GM23338 (cell line): ENCODE results near the gene UNC5B. TPM values are rescaled to one million over a fixed set of nuclear protein-coding genes. Genes with fewer than 3 reads are reported as not detected.
A peak's percentile ranks its signal among the peaks of the same experiment; 100 is the strongest.

ENCODE experiments used
- ATAC-seq: fragments of 200-7000 bp; cut with Tn5 transposase; 3 replicates; pipeline ENCODE4 v1.9.1; 2020
- DNase-seq: peaks from one replicate; pipeline ENCODE4 v3.0.0-alpha.2; 2015; ENCODE audit warnings: low spot score
- H2AFZ ChIP-seq: fragments of 200-600 bp; sonication (generic); 2 replicates; pipeline ENCODE4 v1.8.0; 2016; ENCODE audit warnings: antibody characterized with exemption, mild to moderate bottlenecking, moderate library complexity
- H3F3A ChIP-seq: fragments of 200-600 bp; sonication (generic); replicated peaks from 2 replicates; pipeline ENCODE4 v1.8.0; 2017; ENCODE audit warnings: antibody characterized with exemption, mixed run types, low read depth
- H3K27ac ChIP-seq: fragments of 200-600 bp; sonication (generic); 2 replicates; pipeline ENCODE4 v1.6.1; 2016; ENCODE audit warnings: low read depth
- H3K27me3 ChIP-seq: fragments of 200-600 bp; sonication (generic); 2 replicates; pipeline ENCODE4 v1.8.0; 2016; ENCODE audit warnings: mild to moderate bottlenecking, mixed run types, moderate library complexity; ENCODE audit not compliant: insufficient read depth
- H3K36me3 ChIP-seq: fragments of 200-600 bp; sonication (generic); 2 replicates; pipeline ENCODE4 v1.8.0; 2016; ENCODE audit warnings: mild to moderate bottlenecking; ENCODE audit not compliant: insufficient read depth
- H3K4me1 ChIP-seq: fragments of 200-600 bp; sonication (generic); 2 replicates; pipeline ENCODE4 v1.8.0; 2016; ENCODE audit warnings: mild to moderate bottlenecking, moderate library complexity; ENCODE audit not compliant: insufficient read depth
- H3K4me2 ChIP-seq: fragments of 200-600 bp; sonication (generic); 2 replicates; pipeline ENCODE4 v1.7.1; 2017; ENCODE audit warnings: mixed run types
- H3K4me3 ChIP-seq: fragments of 200-600 bp; sonication (generic); 2 replicates; pipeline ENCODE4 v1.6.1; 2016; ENCODE audit warnings: mixed run types
- H3K79me2 ChIP-seq: fragments of 200-600 bp; sonication (generic); replicated peaks from 2 replicates; pipeline ENCODE4 v1.8.0; 2017; ENCODE audit warnings: mild to moderate bottlenecking; ENCODE audit not compliant: insufficient read depth
- H3K9me2 ChIP-seq: fragments of 200-600 bp; sonication (generic); 2 replicates; pipeline ENCODE4 v1.8.0; 2017; ENCODE audit not compliant: insufficient read depth
- H4K20me1 ChIP-seq: fragments of 200-600 bp; sonication (generic); replicated peaks from 2 replicates; pipeline ENCODE4 v1.8.0; 2017; ENCODE audit warnings: mild to moderate bottlenecking; ENCODE audit not compliant: insufficient read depth
- H3K27ac Mint-ChIP-seq: 2 replicates; pipeline ENCODE4 v1.8.0; 2020; ENCODE audit warnings: inconsistent platforms, mild to moderate bottlenecking, moderate library complexity, mixed read lengths
- H3K27me3 Mint-ChIP-seq: 3 replicates; pipeline ENCODE4 v1.8.0; 2022; ENCODE audit warnings: low read depth, mild to moderate bottlenecking, moderate library complexity, mixed read lengths, inconsistent platforms; ENCODE audit not compliant: insufficient read depth, poor library complexity
- H3K36me3 Mint-ChIP-seq: 3 replicates; pipeline ENCODE4 v1.8.0; 2021; ENCODE audit warnings: low read depth, mild to moderate bottlenecking, inconsistent platforms, moderate library complexity, mixed read lengths
- H3K4me1 Mint-ChIP-seq: 3 replicates; pipeline ENCODE4 v1.8.0; 2020; ENCODE audit warnings: mild to moderate bottlenecking, inconsistent platforms, mixed read lengths
- H3K4me3 Mint-ChIP-seq: 3 replicates; pipeline ENCODE4 v1.8.0; 2021; ENCODE audit warnings: moderate library complexity, mild to moderate bottlenecking, inconsistent platforms, mixed read lengths
- H3K9me3 Mint-ChIP-seq: 3 replicates; pipeline ENCODE4 v1.8.0; 2020; ENCODE audit warnings: moderate library complexity, mild to moderate bottlenecking, inconsistent platforms, mixed read lengths
- CREB1 ChIP-seq: fragments of 250-450 bp; sonication (Bioruptor Pico); IDR thresholded peaks from 2 replicates; pipeline ENCODE4 v1.5.0; 2020; ENCODE audit warnings: low read depth, mild to moderate bottlenecking, moderate library complexity
- CTCF ChIP-seq, 2 experiments: fragments of 200-600 bp in 1 of 2; sonication (generic) in 1 of 2; conservative IDR thresholded peaks; 2 replicates each; pipeline versions ENCODE4 v1.5.1 to v1.6.1; 2016 to 2017; ENCODE audit warnings: antibody characterized with exemption in 2 of 2, low read depth in 2 of 2, mild to moderate bottlenecking in 2 of 2, moderate library complexity in 1 of 2
- ETS1 ChIP-seq: IDR thresholded peaks from 2 replicates; pipeline ENCODE4 v1.6.1; 2016; ENCODE audit warnings: antibody characterized with exemption
- EZH2phosphoT487 ChIP-seq: fragments of 200-600 bp; sonication (generic); IDR thresholded peaks from one replicate; pipeline ENCODE4 v1.8.1; 2018; ENCODE audit warnings: antibody characterized with exemption; ENCODE audit not compliant: unreplicated experiment
- JUNB ChIP-seq: IDR thresholded peaks from one replicate; pipeline ENCODE4 v1.6.1; 2016; ENCODE audit warnings: antibody characterized with exemption; ENCODE audit not compliant: unreplicated experiment
- NANOG ChIP-seq: IDR thresholded peaks from 2 replicates; pipeline ENCODE4 v1.6.1; 2016; ENCODE audit warnings: antibody characterized with exemption, borderline replicate concordance
- POLR2AphosphoS5 ChIP-seq: IDR thresholded peaks from 2 replicates; pipeline ENCODE4 v1.6.1; 2016; ENCODE audit warnings: antibody characterized with exemption, low read depth
- REST ChIP-seq: IDR thresholded peaks from one replicate; pipeline ENCODE4 v1.6.1; 2018; ENCODE audit warnings: antibody characterized with exemption; ENCODE audit not compliant: unreplicated experiment
- STAT1 ChIP-seq: IDR thresholded peaks from one replicate; pipeline ENCODE4 v1.6.1; 2016; ENCODE audit warnings: antibody characterized with exemption; ENCODE audit not compliant: unreplicated experiment
- ZNF114 ChIP-seq: fragments of 250-450 bp; sonication (Bioruptor Pico); IDR thresholded peaks from 2 replicates; pipeline ENCODE4 v1.5.0; 2020; ENCODE audit warnings: mild to moderate bottlenecking, moderate library complexity
- ZNF331 ChIP-seq: fragments of 250-450 bp; sonication (Bioruptor Pico); IDR thresholded peaks from 2 replicates; pipeline ENCODE4 v1.5.0; 2020; ENCODE audit warnings: low read depth, mild to moderate bottlenecking, moderate library complexity
- polyA plus RNA-seq: library from polyadenylated mRNA; unstranded; fragments of >200 nt; fragmentation: Nextera tagmentation; extraction: Ambion mirVana; gene quantifications from 2 replicates; pipeline ENCODE4 v1.2.1, GENCODE V29; 2016
- total RNA-seq: library from RNA; depleted of rRNA; stranded (reverse); fragments of >200 nt; shearing (Covaris generic); gene quantifications from 2 replicates; pipeline ENCODE4 v1.2.3, GENCODE V29; 2014

Gene UNC5B
- total and polyA plus RNA-seq, 2 experiments from 2014 or later = 8.0 to 31.2 TPM

- H3K4me3 ChIP-seq = no peak overlapping the region
- H3K27ac ChIP-seq = no peak overlapping the region
- no peaks in the 10 kb centered on the region for H3K27me3 ChIP-seq
- no peaks in the 10 kb centered on the region for H3K9me2 ChIP-seq
- DNase-seq = no peak
- Mint-ChIP-seq H3K4me1 (peaks cover 58% of the 10 kb centered on the region), H3K36me3 (no peaks in the 10 kb centered on the region; the same call in 1 of the 3 replicates), H3K27me3 (peaks cover 14% of the 10 kb centered on the region), H3K4me3 (no peak overlapping the region), H3K9me3 (no peaks in the 10 kb centered on the region), H3K27ac (no peak overlapping the region)
- H2AFZ ChIP-seq = no peak overlapping the region
- TF ChIP-seq CREB1 = no peak
- TF ChIP-seq EZH2phosphoT487 = no peak
- no peak for TF ChIP-seq ETS1
- no peak for TF ChIP-seq REST
- TF ChIP-seq POLR2AphosphoS5 = no peak
- no peak for TF ChIP-seq ZNF114 (CRISPR knock-in tag)
- no peak for TF ChIP-seq NANOG
- no peak for TF ChIP-seq JUNB
- TF ChIP-seq STAT1 = no peak
- H3F3A ChIP-seq = no peaks in the 10 kb centered on the region
- H3K4me1 ChIP-seq = peaks cover 38% of the 10 kb centered on the region
- H3K36me3 ChIP-seq = no peaks in the 10 kb centered on the region
- 0 out of 2 replicates have a peak overlapping the region, but pooled peaks have one; percentile 40 for H3K4me2 ChIP-seq
- ATAC-seq = peak; percentile 13
- H3K79me2 ChIP-seq = peaks cover 15% of the 10 kb centered on the region
- H4K20me1 ChIP-seq = no peaks in the 10 kb centered on the region; the same call in 1 of the 2 replicates
Observed at GRCh38 chr10:71259815-71260501, 47.6 kb downstream of the UNC5B start.

GRCh38 chr10:71260622-71261325 is 48.4 kb downstream of the UNC5B start:
- peaks cover 11% of the 10 kb centered on the region; the same call in 1 of the 2 replicates for H3K79me2 ChIP-seq
- Mint-ChIP-seq H3K4me1 (peaks cover 55% of the 10 kb centered on the region), H3K27ac (no peak overlapping the region), H3K9me3 (no peaks in the 10 kb centered on the region), H3K27me3 (peaks cover 17% of the 10 kb centered on the region), H3K36me3 (no peaks in the 10 kb centered on the region; the same call in 1 of the 3 replicates), H3K4me3 (no peak overlapping the region)
- H4K20me1 ChIP-seq = no peaks in the 10 kb centered on the region; the same call in 1 of the 2 replicates
- H3K27ac ChIP-seq = no peak overlapping the region
- no peak overlapping the region for H3K4me3 ChIP-seq
- no peak overlapping the region for H2AFZ ChIP-seq
- DNase-seq = peak; percentile 70
- H3F3A ChIP-seq = no peaks in the 10 kb centered on the region
- peaks cover 41% of the 10 kb centered on the region for H3K4me1 ChIP-seq
- H3K27me3 ChIP-seq = no peaks in the 10 kb centered on the region
- no peaks in the 10 kb centered on the region for H3K9me2 ChIP-seq
- ATAC-seq = peak; percentile 80
- H3K36me3 ChIP-seq = no peaks in the 10 kb centered on the region
- H3K4me2 ChIP-seq = 0 out of 2 replicates have a peak overlapping the region, but pooled peaks have one; percentile 40
- TF ChIP-seq ZNF331 (CRISPR knock-in tag) (no peak), POLR2AphosphoS5 (no peak), REST (no peak), CREB1 (no peak), CTCF (conservative IDR thresholded peaks at IDR 0.05; ENCODE audit: low read depth in 2 of 2) (peak in 1 of 2 experiments; percentile 17; a peak in 1 of 4 replicates)
